K562 (cell line): ENCODE measurements around the gene GPATCH2. TPM values are rescaled to one million over a fixed set of nuclear protein-coding genes. Genes with fewer than 3 reads are reported as not detected.

ENCODE experiments used
- CBX8 ChIP-seq: fragments of 200-600 bp; sonication (generic); IDR thresholded peaks from 2 replicates; pipeline ENCODE4 v1.6.1; 2012; ENCODE audit warnings: borderline replicate concordance, mixed run types, low read depth, mild to moderate bottlenecking, moderate library complexity, mixed read lengths, low read length, control low read depth, inconsistent platforms; ENCODE audit not compliant: poor library complexity, severe bottlenecking; ENCODE audit errors: extremely low read depth
- ELF2 ChIP-seq: fragments of 250-450 bp; sonication (Bioruptor Pico); IDR thresholded peaks from 2 replicates; pipeline ENCODE4 v1.5.0; 2021; ENCODE audit warnings: mild to moderate bottlenecking
- EP400 ChIP-seq: fragments of 450-650 bp; IDR thresholded peaks from 2 replicates; pipeline ENCODE4 v1.6.1; 2017; ENCODE audit warnings: antibody characterized with exemption, mild to moderate bottlenecking, moderate library complexity
- FOXJ3 ChIP-seq: sonication (generic); formaldehyde crosslinking; IDR thresholded peaks from 2 replicates; pipeline ENCODE4 v1.4.0; 2020; ENCODE audit warnings: mild to moderate bottlenecking, missing genetic modification reagents
- NFE2 ChIP-seq: IDR thresholded peaks from 2 replicates; pipeline ENCODE4 v1.6.1; 2014; ENCODE audit warnings: antibody characterized with exemption, low read depth
- RFX1 ChIP-seq: fragments of 450-650 bp; IDR thresholded peaks from 2 replicates; pipeline ENCODE4 v1.6.1; 2016; ENCODE audit warnings: mild to moderate bottlenecking, moderate library complexity
- SRSF9 ChIP-seq: fragments of 200-400 bp; formaldehyde crosslinking; IDR thresholded peaks from 2 replicates; pipeline ENCODE4 v1.6.1; 2017; ENCODE audit warnings: low read depth, low read length, borderline replicate concordance
- TCF7L2 ChIP-seq: fragments of 150-350 bp; IDR thresholded peaks from 2 replicates; pipeline ENCODE4 v1.6.1; 2016; ENCODE audit warnings: low read depth, mild to moderate bottlenecking, low read length, moderate library complexity
- ZFP36 ChIP-seq: fragments of 150-350 bp; IDR thresholded peaks from 2 replicates; pipeline ENCODE4 v1.6.1; 2018; ENCODE audit warnings: low read length, low read depth; ENCODE audit not compliant: partially characterized antibody
- polyA plus RNA-seq, 8 experiments: library from polyadenylated mRNA; depleted of rRNA in 4 of 8; stranded (reverse) in 5 of 8; unstranded in 3 of 8; fragments of >200 nt; fragmentation: Nextera tagmentation in 2 of 8; fragmentation: Illumina TruSeq in 1 of 8; extraction: Ambion mirVana in 2 of 8; extraction: Trizol in 1 of 8; gene quantifications; 2 replicates each; pipeline versions ENCODE4 v1.2.1 to v1.2.3, GENCODE V29; 2011 to 2014; ENCODE audit warnings: inconsistent platforms in 1 of 8, missing spikeins in 1 of 8
- total RNA-seq, 7 experiments: library from RNA; depleted of rRNA in 6 of 7; stranded (reverse); fragments of >200 nt in 6 of 7; fragmentation: Illumina TruSeq in 2 of 7; extraction: Trizol in 2 of 7; gene quantifications; 2 replicates each; pipeline versions ENCODE4 v1.2.1 to v1.2.3, GENCODE V29; 2011 to 2021; ENCODE audit warnings: low replicate concordance in 1 of 7
- TF ChIP-seq, protein P1 (sequence below), 3 experiments: fragments of 200-800 bp in 1 of 3; sonication (Bioruptor generic) in 1 of 3; sonication (generic) in 1 of 3; formaldehyde crosslinking in 1 of 3; IDR thresholded peaks; 2 replicates each; pipeline versions ENCODE4 v1.6.1 to v1.8.0; 2016 to 2022; ENCODE audit warnings: mild to moderate bottlenecking in 2 of 3, missing compliant biosample characterization in 2 of 3, missing genetic modification characterization in 2 of 3, missing genetic modification reagents in 1 of 3
- TF ChIP-seq, protein P2 (sequence below): fragments of 450-650 bp; IDR thresholded peaks from 2 replicates; pipeline ENCODE4 v1.7.1; 2018; ENCODE audit warnings: mild to moderate bottlenecking, low read depth; ENCODE audit not compliant: partially characterized antibody
- TF ChIP-seq, protein P3 (sequence below): sonication (generic); formaldehyde crosslinking; IDR thresholded peaks from 2 replicates; pipeline ENCODE4 v1.8.0; 2022; ENCODE audit warnings: missing genetic modification reagents, mild to moderate bottlenecking, borderline replicate concordance
- TF ChIP-seq, protein P4 (sequence below): sonication (generic); formaldehyde crosslinking; IDR thresholded peaks from 2 replicates; pipeline ENCODE4 v1.8.1; 2023; ENCODE audit warnings: mild to moderate bottlenecking, missing genetic modification reagents, moderate library complexity
- TF ChIP-seq, protein P5 (sequence below), 2 experiments: fragments of 450-650 bp in 1 of 2; IDR thresholded peaks; 2 replicates each; pipeline ENCODE4 v1.6.1; 2011 to 2017; ENCODE audit warnings: low read depth in 2 of 2, antibody characterized with exemption in 1 of 2, borderline replicate concordance in 1 of 2, low read length in 1 of 2, mild to moderate bottlenecking in 1 of 2, mixed read lengths in 1 of 2; ENCODE audit not compliant: control insufficient read depth in 1 of 2

GPATCH2 gene
- total and polyA plus RNA-seq, 9 of the 15 experiments (the other 6 are each of a cell fraction or from before 2014, with no cell fraction given) = 0.38 to 2.0 (median 0.55) TPM

DNA sequence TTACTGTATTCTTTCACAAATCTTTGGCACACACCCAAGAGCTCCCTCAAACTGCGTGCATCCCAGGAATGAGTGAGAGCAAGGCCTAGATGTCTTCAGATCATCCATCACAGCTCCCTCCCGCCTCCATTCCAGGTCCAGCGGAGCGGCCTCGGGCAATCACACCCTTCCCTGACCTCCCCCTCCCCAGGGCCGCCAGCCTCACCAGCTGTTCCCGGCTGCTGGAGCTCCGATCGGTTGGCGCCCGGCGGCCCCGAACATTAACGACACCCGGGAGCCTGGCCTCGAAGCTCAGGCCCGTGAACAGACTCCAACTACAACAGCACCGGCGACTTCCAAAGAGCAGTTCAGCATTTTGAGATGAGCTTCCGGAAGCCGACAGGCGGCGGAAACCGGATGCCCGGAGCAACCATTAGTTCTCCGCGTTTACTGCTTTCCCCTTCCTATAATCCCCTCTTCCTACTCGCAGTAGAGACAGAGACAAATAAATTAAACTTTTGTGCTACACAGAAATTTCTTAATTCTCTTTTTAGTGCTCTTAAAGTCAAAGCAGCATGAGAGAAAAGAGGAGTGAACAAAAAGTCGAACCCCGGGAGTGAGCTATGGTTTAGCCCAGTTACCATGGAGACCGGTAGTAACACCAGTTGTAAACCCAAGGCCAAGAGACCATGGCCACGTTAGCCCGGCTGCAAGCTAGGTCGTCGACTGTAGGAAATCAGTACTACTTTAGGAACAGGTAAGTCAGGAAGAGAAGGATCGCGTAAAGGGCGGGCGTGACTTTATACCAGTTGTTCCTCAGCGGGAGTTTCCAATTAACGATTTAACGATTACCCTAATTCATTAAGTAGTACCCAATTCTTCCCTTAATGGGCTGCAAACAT lies at the start of gene GPATCH2, which contains the start of gene SPATA17 (continued):
- TF ChIP-seq, protein P1, sequence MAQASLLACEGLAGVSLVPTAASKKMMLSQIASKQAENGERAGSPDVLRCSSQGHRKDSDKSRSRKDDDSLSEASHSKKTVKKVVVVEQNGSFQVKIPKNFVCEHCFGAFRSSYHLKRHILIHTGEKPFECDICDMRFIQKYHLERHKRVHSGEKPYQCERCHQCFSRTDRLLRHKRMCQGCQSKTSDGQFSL (CRISPR knock-in tag; IDR thresholded peaks at IDR 0.05) = no peak
- TF ChIP-seq, protein P1 (tag; IDR thresholded peaks at IDR 0.05) = no peak
- TF ChIP-seq, protein P2, sequence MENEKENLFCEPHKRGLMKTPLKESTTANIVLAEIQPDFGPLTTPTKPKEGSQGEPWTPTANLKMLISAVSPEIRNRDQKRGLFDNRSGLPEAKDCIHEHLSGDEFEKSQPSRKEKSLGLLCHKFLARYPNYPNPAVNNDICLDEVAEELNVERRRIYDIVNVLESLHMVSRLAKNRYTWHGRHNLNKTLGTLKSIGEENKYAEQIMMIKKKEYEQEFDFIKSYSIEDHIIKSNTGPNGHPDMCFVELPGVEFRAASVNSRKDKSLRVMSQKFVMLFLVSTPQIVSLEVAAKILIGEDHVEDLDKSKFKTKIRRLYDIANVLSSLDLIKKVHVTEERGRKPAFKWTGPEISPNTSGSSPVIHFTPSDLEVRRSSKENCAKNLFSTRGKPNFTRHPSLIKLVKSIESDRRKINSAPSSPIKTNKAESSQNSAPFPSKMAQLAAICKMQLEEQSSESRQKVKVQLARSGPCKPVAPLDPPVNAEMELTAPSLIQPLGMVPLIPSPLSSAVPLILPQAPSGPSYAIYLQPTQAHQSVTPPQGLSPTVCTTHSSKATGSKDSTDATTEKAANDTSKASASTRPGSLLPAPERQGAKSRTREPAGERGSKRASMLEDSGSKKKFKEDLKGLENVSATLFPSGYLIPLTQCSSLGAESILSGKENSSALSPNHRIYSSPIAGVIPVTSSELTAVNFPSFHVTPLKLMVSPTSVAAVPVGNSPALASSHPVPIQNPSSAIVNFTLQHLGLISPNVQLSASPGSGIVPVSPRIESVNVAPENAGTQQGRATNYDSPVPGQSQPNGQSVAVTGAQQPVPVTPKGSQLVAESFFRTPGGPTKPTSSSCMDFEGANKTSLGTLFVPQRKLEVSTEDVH = no peak
- TF ChIP-seq EP400 (no peak), SRSF9 (no peak), CBX8 (no peak), NFE2 (no peak), RFX1 (peak; percentile 85), TCF7L2 (peak; percentile 54; the same call in 1 of the 2 replicates), ZFP36 (peak; percentile 31), ELF2 (no peak), FOXJ3 (CRISPR knock-in tag) (peak; percentile 93)
- TF ChIP-seq, protein P3, sequence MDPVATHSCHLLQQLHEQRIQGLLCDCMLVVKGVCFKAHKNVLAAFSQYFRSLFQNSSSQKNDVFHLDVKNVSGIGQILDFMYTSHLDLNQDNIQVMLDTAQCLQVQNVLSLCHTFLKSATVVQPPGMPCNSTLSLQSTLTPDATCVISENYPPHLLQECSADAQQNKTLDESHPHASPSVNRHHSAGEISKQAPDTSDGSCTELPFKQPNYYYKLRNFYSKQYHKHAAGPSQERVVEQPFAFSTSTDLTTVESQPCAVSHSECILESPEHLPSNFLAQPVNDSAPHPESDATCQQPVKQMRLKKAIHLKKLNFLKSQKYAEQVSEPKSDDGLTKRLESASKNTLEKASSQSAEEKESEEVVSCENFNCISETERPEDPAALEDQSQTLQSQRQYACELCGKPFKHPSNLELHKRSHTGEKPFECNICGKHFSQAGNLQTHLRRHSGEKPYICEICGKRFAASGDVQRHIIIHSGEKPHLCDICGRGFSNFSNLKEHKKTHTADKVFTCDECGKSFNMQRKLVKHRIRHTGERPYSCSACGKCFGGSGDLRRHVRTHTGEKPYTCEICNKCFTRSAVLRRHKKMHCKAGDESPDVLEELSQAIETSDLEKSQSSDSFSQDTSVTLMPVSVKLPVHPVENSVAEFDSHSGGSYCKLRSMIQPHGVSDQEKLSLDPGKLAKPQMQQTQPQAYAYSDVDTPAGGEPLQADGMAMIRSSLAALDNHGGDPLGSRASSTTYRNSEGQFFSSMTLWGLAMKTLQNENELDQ = no peak
- TF ChIP-seq, protein P4, sequence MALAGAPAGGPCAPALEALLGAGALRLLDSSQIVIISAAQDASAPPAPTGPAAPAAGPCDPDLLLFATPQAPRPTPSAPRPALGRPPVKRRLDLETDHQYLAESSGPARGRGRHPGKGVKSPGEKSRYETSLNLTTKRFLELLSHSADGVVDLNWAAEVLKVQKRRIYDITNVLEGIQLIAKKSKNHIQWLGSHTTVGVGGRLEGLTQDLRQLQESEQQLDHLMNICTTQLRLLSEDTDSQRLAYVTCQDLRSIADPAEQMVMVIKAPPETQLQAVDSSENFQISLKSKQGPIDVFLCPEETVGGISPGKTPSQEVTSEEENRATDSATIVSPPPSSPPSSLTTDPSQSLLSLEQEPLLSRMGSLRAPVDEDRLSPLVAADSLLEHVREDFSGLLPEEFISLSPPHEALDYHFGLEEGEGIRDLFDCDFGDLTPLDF (CRISPR knock-in tag) = no peak
- TF ChIP-seq, protein P5, sequence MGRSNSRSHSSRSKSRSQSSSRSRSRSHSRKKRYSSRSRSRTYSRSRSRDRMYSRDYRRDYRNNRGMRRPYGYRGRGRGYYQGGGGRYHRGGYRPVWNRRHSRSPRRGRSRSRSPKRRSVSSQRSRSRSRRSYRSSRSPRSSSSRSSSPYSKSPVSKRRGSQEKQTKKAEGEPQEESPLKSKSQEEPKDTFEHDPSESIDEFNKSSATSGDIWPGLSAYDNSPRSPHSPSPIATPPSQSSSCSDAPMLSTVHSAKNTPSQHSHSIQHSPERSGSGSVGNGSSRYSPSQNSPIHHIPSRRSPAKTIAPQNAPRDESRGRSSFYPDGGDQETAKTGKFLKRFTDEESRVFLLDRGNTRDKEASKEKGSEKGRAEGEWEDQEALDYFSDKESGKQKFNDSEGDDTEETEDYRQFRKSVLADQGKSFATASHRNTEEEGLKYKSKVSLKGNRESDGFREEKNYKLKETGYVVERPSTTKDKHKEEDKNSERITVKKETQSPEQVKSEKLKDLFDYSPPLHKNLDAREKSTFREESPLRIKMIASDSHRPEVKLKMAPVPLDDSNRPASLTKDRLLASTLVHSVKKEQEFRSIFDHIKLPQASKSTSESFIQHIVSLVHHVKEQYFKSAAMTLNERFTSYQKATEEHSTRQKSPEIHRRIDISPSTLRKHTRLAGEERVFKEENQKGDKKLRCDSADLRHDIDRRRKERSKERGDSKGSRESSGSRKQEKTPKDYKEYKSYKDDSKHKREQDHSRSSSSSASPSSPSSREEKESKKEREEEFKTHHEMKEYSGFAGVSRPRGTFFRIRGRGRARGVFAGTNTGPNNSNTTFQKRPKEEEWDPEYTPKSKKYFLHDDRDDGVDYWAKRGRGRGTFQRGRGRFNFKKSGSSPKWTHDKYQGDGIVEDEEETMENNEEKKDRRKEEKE (IDR thresholded peaks at IDR 0.05; ENCODE audit: borderline replicate concordance in 1 of 2, control insufficient read depth in 1 of 2, low read depth in 2 of 2, low read length in 1 of 2) = 0 out of 4 replicates have a peak, but pooled peaks of 1 of the 2 experiments have one; percentile 63
